Keratinocyte (primary cell): ENCODE measurements around the gene ACTR1B.

Experiments used
- CTCF ChIP-seq, 3 experiments: IDR thresholded peaks in 1 of 3; conservative IDR thresholded peaks in 1 of 3; optimal IDR thresholded peaks in 1 of 3; 2 replicates in 2 of 3; 3 replicates in 1 of 3; pipeline versions ENCODE3 to v1.5.1; 2011; ENCODE audit warnings: low read length in 3 of 3, mild to moderate bottlenecking in 3 of 3, moderate library complexity in 2 of 3, control low read depth in 1 of 3, inconsistent platforms in 1 of 3; ENCODE audit not compliant: insufficient read depth in 2 of 3; ENCODE audit errors: extremely low read depth in 1 of 3
- EZH2 ChIP-seq: IDR thresholded peaks from one replicate; pipeline ENCODE4 v1.6.1; 2012; ENCODE audit warnings: inconsistent platforms, mild to moderate bottlenecking, low read length, moderate library complexity

GRCh38 chr2:97708048-97708380, 44.2 kb upstream of the ACTR1B start:
- no peak for TF ChIP-seq CTCF (optimal IDR thresholded peaks at IDR 0.05 in 1 of 3, IDR thresholded peaks at IDR 0.05 in 1 of 3, conservative IDR thresholded peaks at IDR 0.05 in 1 of 3; ENCODE audit: extremely low read depth in 1 of 3, insufficient read depth in 2 of 3, low read length in 3 of 3)
- no peak for TF ChIP-seq EZH2
